ENCODE results near the gene AK1. TPM values are rescaled to one million over a fixed set of nuclear protein-coding genes. Genes with fewer than 3 reads are reported as not detected.
A peak's percentile ranks its signal among the peaks of the same experiment; 100 is the strongest.

AK1 gene
- total and polyA plus RNA-seq, 10 of the 15 experiments (the other 5 are each of a cell fraction or from before 2014, with no cell fraction given) = 0.23 to 3.1 (median 1.8) TPM

DNA sequence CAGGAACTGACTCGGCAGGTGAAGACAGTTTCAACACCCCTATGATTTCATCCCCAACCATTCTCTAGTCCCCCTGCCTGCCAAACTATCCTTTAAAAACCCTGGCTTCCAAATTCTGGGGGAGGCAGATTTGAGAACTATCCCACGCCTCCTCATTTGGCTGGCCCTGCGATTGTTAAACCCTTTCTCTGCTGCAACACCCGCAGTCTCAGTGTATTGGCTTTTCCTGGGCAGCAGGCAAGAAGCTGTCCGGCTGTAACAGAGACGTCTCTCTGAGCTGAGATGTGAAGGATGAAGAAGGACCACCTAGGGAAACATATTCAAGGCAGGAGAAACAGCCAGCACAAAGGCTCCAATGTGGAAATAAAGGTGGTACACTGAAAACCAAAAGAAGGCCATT is 15.4 kb upstream of the AK1 start:
- POLR2A ChIA-PET = interaction anchor here (0.6 kb wide), 1 partner anchor 148 kb away, joined by 4 read pairs; no protein-coding TSS in a partner anchor
- Histone ChIP-seq H4K20me1 (ENCODE audit: control insufficient read depth, insufficient read depth) (no peaks in the 10 kb centered on the region), H3K27ac (ENCODE audit: control insufficient read depth, insufficient read depth) (no peak overlapping the region), H3K79me2 (ENCODE audit: control insufficient read depth, insufficient read depth, low read length) (no peaks in the 10 kb centered on the region; the same call in 1 of the 2 replicates), H2AFZ (ENCODE audit: control insufficient read depth, low read depth, low read length) (no peak overlapping the region), H3K9me3 (replicated peaks; ENCODE audit: control insufficient read depth, insufficient read depth, low read length) (peaks cover 15% of the 10 kb centered on the region; the same call in 2 of the 3 replicates), H3K27me3 (replicated peaks in 1 of 2; ENCODE audit: control insufficient read depth in 2 of 2, insufficient read depth in 2 of 2, low read length in 1 of 2) (no peaks in the 10 kb centered on the region), H3K4me3 (no peak overlapping the region), H3K4me1 (ENCODE audit: control insufficient read depth, insufficient read depth, low read length) (peaks cover 7% of the 10 kb centered on the region), H3K36me3 (ENCODE audit: control insufficient read depth in 2 of 2, insufficient read depth in 2 of 2, low read length in 1 of 2) (peaks cover 13 to 16% of the 10 kb centered on the region in 2 experiments; a peak in 3 of 4 replicates), H3K9ac (ENCODE audit: control insufficient read depth, insufficient read depth, low read length) (no peak overlapping the region), H3K4me2 (ENCODE audit: control insufficient read depth, insufficient read depth) (no peak overlapping the region)
- TF ChIP-seq CBX5 (IDR thresholded peaks at IDR 0.05; ENCODE audit: low read depth) (peak; percentile 79; the same call in 1 of the 2 replicates), ASH2L (IDR thresholded peaks at IDR 0.05; ENCODE audit: borderline replicate concordance, low read depth) (no peak), JUNB (IDR thresholded peaks at IDR 0.05) (no peak), NFXL1 (IDR thresholded peaks at IDR 0.05; ENCODE audit: borderline replicate concordance) (peak; percentile 71; the same call in 1 of the 2 replicates)
- DNase-seq (ENCODE audit: low read depth, low spot score) (no peak), FAIRE-seq (no peak), ATAC-seq (no peak)
- BruUV-seq (replicated peaks) = no TSS peak
- 98% methylated on average over 6 of the region's 6 CpGs for WGBS (ENCODE audit: insufficient coverage, insufficient replicate concordance, low lambda C conversion rate, missing lambda C conversion rate)
- RAD21 ChIA-PET (ENCODE audit: unreplicated experiment) = no interaction called here
- intact Hi-C loops (cut with micrococcal nuclease; ENCODE audit: unreplicated experiment) = no loop called here
- SMC1A ChIA-PET (ENCODE audit: uncharacterized antibody, unreplicated experiment) = interaction anchor here (0.7 to 1.4 kb wide), 2 partner anchors 23 to 148 kb away, joined by 3 read pairs; no protein-coding TSS in a partner anchor
- CTCF ChIA-PET = interaction anchor here (1.2 kb wide), 1 partner anchor 24 kb away, joined by 3 read pairs; the partner anchor contains the start of gene ST6GALNAC4
- in situ Hi-C loops (cut with MboI) = no loop called here

DNA sequence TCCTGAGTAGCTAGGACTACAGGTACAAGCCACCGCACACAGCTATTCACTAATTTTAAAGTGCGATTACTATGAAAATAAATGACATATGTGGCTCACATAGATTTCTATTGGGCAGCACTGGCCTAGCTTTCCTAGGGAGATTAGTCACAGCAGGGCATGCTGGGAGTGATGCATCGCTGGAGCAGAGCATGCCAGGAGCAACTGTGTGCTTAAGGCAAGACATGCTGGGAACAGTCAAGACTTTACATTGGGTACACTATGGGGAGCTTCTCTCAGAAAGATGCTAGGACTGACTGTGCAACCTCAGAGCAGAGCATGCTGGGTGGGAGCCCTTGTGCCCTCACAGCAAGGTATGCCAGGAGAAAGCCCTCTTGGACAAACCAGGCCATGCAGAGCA is 12.6 kb upstream of the AK1 start:
- ATAC-seq (no peak), DNase-seq (ENCODE audit: low read depth, low spot score) (no peak), FAIRE-seq (no peak)
- in situ Hi-C loops (cut with MboI) = no loop called here
- H3K4me2 ChIP-seq (ENCODE audit: control insufficient read depth, insufficient read depth) = no peak overlapping the region
- no peak overlapping the region for H2AFZ ChIP-seq (ENCODE audit: control insufficient read depth, low read depth, low read length)
- peaks cover 17 to 18% of the 10 kb centered on the region in 2 experiments; a peak in 3 of 4 replicates for H3K36me3 ChIP-seq (ENCODE audit: control insufficient read depth in 2 of 2, insufficient read depth in 2 of 2, low read length in 1 of 2)
- H4K20me1 ChIP-seq (ENCODE audit: control insufficient read depth, insufficient read depth) = no peaks in the 10 kb centered on the region
- SMC1A ChIA-PET (ENCODE audit: uncharacterized antibody, unreplicated experiment) = interaction anchor here (0.8 to 0.9 kb wide), 2 partner anchors 8 to 143 kb away, joined by 3 to 6 read pairs; no protein-coding TSS in a partner anchor
- no peak overlapping the region for H3K27ac ChIP-seq (ENCODE audit: control insufficient read depth, insufficient read depth)
- CTCF ChIA-PET = interaction anchor here (1.2 to 1.8 kb wide), 3 partner anchors 20 to 146 kb away, joined by 3 to 6 read pairs (median 5); no protein-coding TSS in a partner anchor
- H3K4me3 ChIP-seq = no peak overlapping the region
- H3K9ac ChIP-seq (ENCODE audit: control insufficient read depth, insufficient read depth, low read length) = no peak overlapping the region
- RAD21 ChIA-PET (ENCODE audit: unreplicated experiment) = interaction anchor here (0.7 to 1.2 kb wide), 2 partner anchors 20 to 65 kb away, joined by 3 read pairs; no protein-coding TSS in a partner anchor
- POLR2A ChIA-PET = interaction anchor here (0.7 to 1.4 kb wide), 4 partner anchors 9 to 27 kb away, joined by 3 to 9 read pairs (median 3); partner anchors contain the start of genes ST6GALNAC4 and ST6GALNAC6
- H3K4me1 ChIP-seq (ENCODE audit: control insufficient read depth, insufficient read depth, low read length) = no peaks in the 10 kb centered on the region; the same call in 1 of the 2 replicates
- no peaks in the 10 kb centered on the region for H3K79me2 ChIP-seq (ENCODE audit: control insufficient read depth, insufficient read depth, low read length)
- intact Hi-C loops (cut with micrococcal nuclease; ENCODE audit: unreplicated experiment) = no loop called here
- no peaks in the 10 kb centered on the region for H3K27me3 ChIP-seq (replicated peaks in 1 of 2; ENCODE audit: control insufficient read depth in 2 of 2, insufficient read depth in 2 of 2, low read length in 1 of 2)
- TF ChIP-seq, protein P1, sequence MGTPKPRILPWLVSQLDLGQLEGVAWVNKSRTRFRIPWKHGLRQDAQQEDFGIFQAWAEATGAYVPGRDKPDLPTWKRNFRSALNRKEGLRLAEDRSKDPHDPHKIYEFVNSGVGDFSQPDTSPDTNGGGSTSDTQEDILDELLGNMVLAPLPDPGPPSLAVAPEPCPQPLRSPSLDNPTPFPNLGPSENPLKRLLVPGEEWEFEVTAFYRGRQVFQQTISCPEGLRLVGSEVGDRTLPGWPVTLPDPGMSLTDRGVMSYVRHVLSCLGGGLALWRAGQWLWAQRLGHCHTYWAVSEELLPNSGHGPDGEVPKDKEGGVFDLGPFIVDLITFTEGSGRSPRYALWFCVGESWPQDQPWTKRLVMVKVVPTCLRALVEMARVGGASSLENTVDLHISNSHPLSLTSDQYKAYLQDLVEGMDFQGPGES (IDR thresholded peaks at IDR 0.05) = no peak
- TF ChIP-seq EED (IDR thresholded peaks at IDR 0.05; ENCODE audit: low read depth) = no peak
- peaks cover 14% of the 10 kb centered on the region; the same call in 2 of the 3 replicates for H3K9me3 ChIP-seq (replicated peaks; ENCODE audit: control insufficient read depth, insufficient read depth, low read length)
- WGBS (ENCODE audit: insufficient coverage, insufficient replicate concordance, low lambda C conversion rate, missing lambda C conversion rate) = 83% methylated on average over 3 of the region's 3 CpGs
- BruUV-seq (replicated peaks) = no TSS peak

All from GM12878 (cell line).